ENCODE results near the gene ZNF326.
A peak's percentile ranks its signal among the peaks of the same experiment; 100 is the strongest.
"Not testable (repeated sequence)": the region's sequence is repeated elsewhere in the genome, so short reads cannot be mapped to it uniquely, and the experiment has no call there.

The ZNF326 gene

GRCh38 chr1:89996450-89997110 is 1.7 kb downstream of the ZNF326 start:
- no peak for TF ChIP-seq CTCF (IDR thresholded peaks at IDR 0.05; ENCODE audit: borderline replicate concordance, control extremely low read depth, extremely low read depth, insufficient read depth, missing control alignments)
- in situ Hi-C loops (cut with MboI; ENCODE audit: low sequenced_read_pairs, unreplicated experiment), result loop anchor here (25.0 kb wide), 1 partner anchor 484 kb away; the partner anchor contains the start of gene LRRC8B
- DNase-seq (ENCODE audit: low spot score), result no peak

GRCh38 chr1:89997152-89997551 is 2.2 kb downstream of the ZNF326 start:
- in situ Hi-C loops (cut with MboI; ENCODE audit: low sequenced_read_pairs, unreplicated experiment), result loop anchor here (25.0 kb wide), 1 partner anchor 485 kb away; the partner anchor contains the start of gene LRRC8B
- not testable (repeated sequence) for DNase-seq (ENCODE audit: low spot score)

- no peak for TF ChIP-seq CTCF (IDR thresholded peaks at IDR 0.05; ENCODE audit: borderline replicate concordance, control extremely low read depth, extremely low read depth, insufficient read depth, missing control alignments)
- in situ Hi-C loops (cut with MboI; ENCODE audit: low sequenced_read_pairs, unreplicated experiment), result loop anchor here (25.0 kb wide), 1 partner anchor 486 kb away; the partner anchor contains the start of gene LRRC8B
- DNase-seq (ENCODE audit: low spot score), result no peak
Measured at GRCh38 chr1:89998306-89998705, 3.4 kb downstream of the ZNF326 start.

- in situ Hi-C loops (cut with MboI; ENCODE audit: low sequenced_read_pairs, unreplicated experiment), result loop anchor here (25.0 kb wide), 1 partner anchor 487 kb away; the partner anchor contains the start of gene LRRC8B
- DNase-seq (ENCODE audit: low spot score), result no peak
- no peak for TF ChIP-seq CTCF (IDR thresholded peaks at IDR 0.05; ENCODE audit: borderline replicate concordance, control extremely low read depth, extremely low read depth, insufficient read depth, missing control alignments)
Measured at GRCh38 chr1:89999208-89999607, 4.3 kb downstream of the ZNF326 start.

- in situ Hi-C loops (cut with MboI; ENCODE audit: low sequenced_read_pairs, unreplicated experiment), result loop anchor here (25.0 kb wide), 1 partner anchor 487 kb away; the partner anchor contains the start of gene LRRC8B
- TF ChIP-seq CTCF (IDR thresholded peaks at IDR 0.05; ENCODE audit: borderline replicate concordance, control extremely low read depth, extremely low read depth, insufficient read depth, missing control alignments), result no peak
- DNase-seq (ENCODE audit: low spot score), result no peak
Measured at GRCh38 chr1:89999628-90000027, 4.7 kb downstream of the ZNF326 start.

- in situ Hi-C loops (cut with MboI; ENCODE audit: low sequenced_read_pairs, unreplicated experiment), result no loop called here
- DNase-seq (ENCODE audit: low spot score), result no peak
- TF ChIP-seq CTCF (IDR thresholded peaks at IDR 0.05; ENCODE audit: borderline replicate concordance, control extremely low read depth, extremely low read depth, insufficient read depth, missing control alignments), result peak; percentile 17
Measured at GRCh38 chr1:90000934-90001676, 6.2 kb downstream of the ZNF326 start.

- TF ChIP-seq CTCF (IDR thresholded peaks at IDR 0.05; ENCODE audit: borderline replicate concordance, control extremely low read depth, extremely low read depth, insufficient read depth, missing control alignments), result no peak
- in situ Hi-C loops (cut with MboI; ENCODE audit: low sequenced_read_pairs, unreplicated experiment), result no loop called here
- DNase-seq (ENCODE audit: low spot score), result no peak
Measured at GRCh38 chr1:90007979-90008404, 13.1 kb downstream of the ZNF326 start.
